HG03159 (cell line): ENCODE data around the gene GALNTL6.
A peak's percentile ranks its signal among the peaks of the same experiment; 100 is the strongest.
"Not testable (repeated sequence)": the region's sequence is repeated elsewhere in the genome, so short reads cannot be mapped to it uniquely, and the experiment has no call there.

Experiments used
- ATAC-seq: cut with Tn5 transposase; IDR thresholded peaks from one replicate; pipeline ENCODE4 v1.9.1; 2021; ENCODE audit warnings: mild to moderate bottlenecking, moderate library complexity; ENCODE audit not compliant: unreplicated experiment

GALNTL6 gene

GRCh38 chr4:172780566-172781081 lies 967.4 kb downstream of the GALNTL6 start:
- ATAC-seq: no peak

GRCh38 chr4:172785613-172786012 lies 972.4 kb downstream of the GALNTL6 start:
- no peak for ATAC-seq

GRCh38 chr4:172786039-172786792 lies 973.0 kb downstream of the GALNTL6 start:
- ATAC-seq: no peak

GRCh38 chr4:172787111-172787510 lies 973.9 kb downstream of the GALNTL6 start:
- no peak for ATAC-seq

GRCh38 chr4:172791841-172792240 lies 978.6 kb downstream of the GALNTL6 start:
- no peak for ATAC-seq

- ATAC-seq: no peak
These were observed 980.5 kb downstream of the GALNTL6 start for GRCh38 chr4:172793565-172794306.

GRCh38 chr4:172794307-172794703 lies 981.1 kb downstream of the GALNTL6 start:
- no peak for ATAC-seq

GRCh38 chr4:172797281-172797680 lies 984.1 kb downstream of the GALNTL6 start:
- not testable (repeated sequence) for ATAC-seq

GRCh38 chr4:172802032-172802431 lies 988.8 kb downstream of the GALNTL6 start:
- ATAC-seq: no peak

GRCh38 chr4:172806841-172807240 lies 993.6 kb downstream of the GALNTL6 start:
- ATAC-seq: no peak

- ATAC-seq: no peak
These were observed 995.0 kb downstream of the GALNTL6 start for GRCh38 chr4:172808196-172808595.

GRCh38 chr4:172809319-172809718 lies 996.1 kb downstream of the GALNTL6 start:
- no peak for ATAC-seq

GRCh38 chr4:172813359-172813923 lies 1000.2 kb downstream of the GALNTL6 start:
- peak; percentile 73 for ATAC-seq

- ATAC-seq: no peak
These were observed 1002.4 kb downstream of the GALNTL6 start for GRCh38 chr4:172815499-172816164.

GRCh38 chr4:172818901-172819300 lies 1005.7 kb downstream of the GALNTL6 start:
- ATAC-seq: no peak

- ATAC-seq: peak; percentile 42
These were observed 1006.1 kb downstream of the GALNTL6 start for GRCh38 chr4:172819353-172819752.

- no peak for ATAC-seq
These were observed 1009.1 kb downstream of the GALNTL6 start for GRCh38 chr4:172822331-172822730.

- ATAC-seq: no peak
These were observed 1013.1 kb downstream of the GALNTL6 start for GRCh38 chr4:172826346-172826745.

- no peak for ATAC-seq
These were observed 1013.7 kb downstream of the GALNTL6 start for GRCh38 chr4:172826861-172827260.

GRCh38 chr4:172830295-172830764 lies 1017.1 kb downstream of the GALNTL6 start:
- no peak for ATAC-seq

- no peak for ATAC-seq
These were observed 1023.5 kb downstream of the GALNTL6 start for GRCh38 chr4:172836661-172837060.
